ENCODE results near the gene TRIM9. TPM values are rescaled to one million over a fixed set of nuclear protein-coding genes. Genes with fewer than 3 reads are reported as not detected.

Gene TRIM9
- total RNA-seq: 1 to 10 TPM; 2.4 to 7.6 (median 3.4) TPM

GRCh38 chr14:51094901-51095853, at the start of gene TRIM9:
TSS of gene TRIM9 (minus strand) at chr14:51095105. CDS start at chr14:51094939, 166 bp downstream.
- peak; percentile 96 to 98 for DNase-seq
- no peaks in the 10 kb centered on the region for H3K27me3 ChIP-seq
- H3K4me1 ChIP-seq: peaks cover 0 to 19% of the 10 kb centered on the region in 2 donors
- peak within 1 kb of the TSS; percentile 90 to 94 for H3K27ac ChIP-seq
- intact Hi-C loops (cut with DNase I; ENCODE audit: low total_unique reads): no loop called here
- H3K9me3 ChIP-seq: no peaks in the 10 kb centered on the region
- peak within 1 kb of the TSS; percentile 59 to 73 for H3K4me3 ChIP-seq
- H3K36me3 ChIP-seq: no peaks in the 10 kb centered on the region
- TF ChIP-seq POLR2A (IDR thresholded peaks at IDR 0.05) (peak; percentile 65 to 67), CTCF (IDR thresholded peaks at IDR 0.05) (no peak)

GRCh38 chr14:51140856-51141255, 46.0 kb upstream of the TRIM9 start:
- Histone ChIP-seq H3K4me3 (no peak overlapping the region), H3K36me3 (no peaks in the 10 kb centered on the region), H3K27me3 (no peaks in the 10 kb centered on the region), H3K4me1 (no peaks in the 10 kb centered on the region), H3K27ac (no peak overlapping the region), H3K9me3 (no peaks in the 10 kb centered on the region)
- intact Hi-C loops (cut with DNase I; ENCODE audit: low total_unique reads): no loop called here
- DNase-seq: no peak
- TF ChIP-seq POLR2A (IDR thresholded peaks at IDR 0.05) (no peak), CTCF (IDR thresholded peaks at IDR 0.05) (no peak)

GRCh38 chr14:51140338-51140737, 45.4 kb upstream of the TRIM9 start:
- H3K27ac ChIP-seq: no peak overlapping the region
- no peak for DNase-seq
- no peaks in the 10 kb centered on the region for H3K9me3 ChIP-seq
- H3K4me3 ChIP-seq: no peak overlapping the region
- no peaks in the 10 kb centered on the region for H3K27me3 ChIP-seq
- H3K4me1 ChIP-seq: no peaks in the 10 kb centered on the region
- H3K36me3 ChIP-seq: no peaks in the 10 kb centered on the region
- TF ChIP-seq POLR2A (IDR thresholded peaks at IDR 0.05): no peak
- no peak for TF ChIP-seq CTCF (IDR thresholded peaks at IDR 0.05)
- intact Hi-C loops (cut with DNase I; ENCODE audit: low total_unique reads): no loop called here

GRCh38 chr14:51139121-51139681, 44.3 kb upstream of the TRIM9 start:
- no peak for TF ChIP-seq POLR2A (IDR thresholded peaks at IDR 0.05)
- no peak for TF ChIP-seq CTCF (IDR thresholded peaks at IDR 0.05)
- Histone ChIP-seq H3K36me3 (no peaks in the 10 kb centered on the region), H3K4me3 (no peak overlapping the region), H3K9me3 (no peaks in the 10 kb centered on the region), H3K27me3 (no peaks in the 10 kb centered on the region), H3K27ac (no peak overlapping the region), H3K4me1 (no peaks in the 10 kb centered on the region)
- no peak for DNase-seq
- intact Hi-C loops (cut with DNase I; ENCODE audit: low total_unique reads): no loop called here
